ENCODE measurements around the gene SFMBT1.

The SFMBT1 gene

DNA sequence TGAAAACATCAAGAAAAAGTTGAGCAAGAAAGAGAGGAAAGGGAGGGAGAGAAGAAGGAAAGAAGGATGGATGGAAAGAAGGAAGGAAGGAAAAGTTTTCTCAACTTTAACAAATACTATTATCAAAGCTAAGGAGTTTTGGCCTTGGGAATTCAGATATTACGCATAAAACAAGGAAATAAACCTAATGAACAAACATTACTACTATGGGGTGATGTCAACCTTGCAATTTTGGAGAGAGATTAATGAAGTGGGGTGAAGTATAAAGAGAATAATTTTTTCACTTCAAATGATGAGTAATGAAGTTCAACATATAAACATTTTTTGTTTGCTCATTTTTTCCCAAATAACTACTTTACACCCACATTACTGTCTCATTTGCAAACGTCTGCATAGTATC, 55.2 kb downstream of the SFMBT1 start:
- FAIRE-seq (no peak), DNase-seq (ENCODE audit: insufficient read length, low spot score) (no peak)
- TF ChIP-seq, protein P1, sequence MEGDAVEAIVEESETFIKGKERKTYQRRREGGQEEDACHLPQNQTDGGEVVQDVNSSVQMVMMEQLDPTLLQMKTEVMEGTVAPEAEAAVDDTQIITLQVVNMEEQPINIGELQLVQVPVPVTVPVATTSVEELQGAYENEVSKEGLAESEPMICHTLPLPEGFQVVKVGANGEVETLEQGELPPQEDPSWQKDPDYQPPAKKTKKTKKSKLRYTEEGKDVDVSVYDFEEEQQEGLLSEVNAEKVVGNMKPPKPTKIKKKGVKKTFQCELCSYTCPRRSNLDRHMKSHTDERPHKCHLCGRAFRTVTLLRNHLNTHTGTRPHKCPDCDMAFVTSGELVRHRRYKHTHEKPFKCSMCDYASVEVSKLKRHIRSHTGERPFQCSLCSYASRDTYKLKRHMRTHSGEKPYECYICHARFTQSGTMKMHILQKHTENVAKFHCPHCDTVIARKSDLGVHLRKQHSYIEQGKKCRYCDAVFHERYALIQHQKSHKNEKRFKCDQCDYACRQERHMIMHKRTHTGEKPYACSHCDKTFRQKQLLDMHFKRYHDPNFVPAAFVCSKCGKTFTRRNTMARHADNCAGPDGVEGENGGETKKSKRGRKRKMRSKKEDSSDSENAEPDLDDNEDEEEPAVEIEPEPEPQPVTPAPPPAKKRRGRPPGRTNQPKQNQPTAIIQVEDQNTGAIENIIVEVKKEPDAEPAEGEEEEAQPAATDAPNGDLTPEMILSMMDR (IDR thresholded peaks at IDR 0.05; ENCODE audit: insufficient read depth, missing control alignments) = no peak

DNA sequence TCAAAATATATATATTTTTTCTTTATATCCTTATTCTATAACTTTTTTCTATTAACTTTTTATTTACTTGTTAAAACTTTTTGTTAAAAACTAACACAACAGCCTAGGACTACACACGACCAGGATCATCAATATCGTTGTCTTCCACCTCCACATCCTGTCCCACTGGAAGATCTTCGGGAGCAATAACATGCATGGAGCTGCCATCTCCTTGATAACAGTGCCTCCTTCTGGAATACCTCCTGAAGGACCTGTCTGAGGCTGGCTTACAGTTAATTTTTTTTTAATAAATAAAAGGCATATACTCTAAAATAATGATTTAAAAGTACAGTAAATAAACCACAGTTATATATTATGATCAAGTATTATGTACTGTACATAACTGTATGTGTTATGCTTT, 58.9 kb downstream of the SFMBT1 start:
- no peak for FAIRE-seq
- TF ChIP-seq, protein P1 (IDR thresholded peaks at IDR 0.05; ENCODE audit: insufficient read depth, missing control alignments) = peak; percentile 40
- no peak for DNase-seq (ENCODE audit: insufficient read length, low spot score)

DNA sequence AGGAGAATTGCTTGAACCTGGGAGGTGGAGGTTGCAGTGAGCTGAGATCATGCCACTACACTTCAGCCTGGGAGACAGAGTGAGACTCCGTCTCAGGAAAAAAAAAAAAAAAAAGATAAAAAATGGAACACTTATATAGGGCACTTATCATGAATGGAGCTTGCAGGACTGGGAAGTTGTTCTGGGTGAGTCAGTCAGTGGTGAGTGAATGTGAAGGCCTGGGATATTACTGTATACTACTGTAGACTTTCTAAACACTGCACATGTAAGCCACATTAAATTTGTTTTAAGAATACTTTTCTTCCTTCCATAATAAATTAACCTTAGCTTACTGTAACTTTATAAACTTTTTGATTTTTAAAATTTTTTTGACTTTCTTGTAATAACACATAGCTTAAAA, 59.8 kb downstream of the SFMBT1 start:
- DNase-seq (ENCODE audit: insufficient read length, low spot score) (no peak), FAIRE-seq (no peak)
- TF ChIP-seq, protein P1 (IDR thresholded peaks at IDR 0.05; ENCODE audit: insufficient read depth, missing control alignments) = no peak

DNA sequence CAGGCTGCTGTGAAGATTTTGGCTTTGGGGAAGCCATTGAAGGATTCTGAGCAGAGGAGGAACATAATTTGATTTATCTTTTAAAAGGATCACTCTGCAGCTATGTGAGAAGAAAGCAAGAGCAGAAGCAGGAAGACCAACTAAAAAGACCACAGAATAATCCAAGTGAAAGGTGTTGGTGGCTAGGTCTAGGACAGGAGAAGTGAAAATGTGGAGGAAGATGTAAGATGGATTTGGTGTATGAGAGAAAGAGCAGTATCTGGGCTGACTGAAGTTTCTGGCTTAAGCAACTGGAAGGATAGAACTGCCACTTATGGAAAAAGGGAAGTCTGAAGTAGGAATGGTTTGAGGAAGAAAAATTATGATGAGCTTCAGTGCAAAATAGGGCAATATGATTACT, 62.0 kb downstream of the SFMBT1 start:
- DNase-seq (ENCODE audit: insufficient read length, low spot score) = no peak
- no peak for FAIRE-seq
- TF ChIP-seq, protein P1 (IDR thresholded peaks at IDR 0.05; ENCODE audit: insufficient read depth, missing control alignments) = no peak

DNA sequence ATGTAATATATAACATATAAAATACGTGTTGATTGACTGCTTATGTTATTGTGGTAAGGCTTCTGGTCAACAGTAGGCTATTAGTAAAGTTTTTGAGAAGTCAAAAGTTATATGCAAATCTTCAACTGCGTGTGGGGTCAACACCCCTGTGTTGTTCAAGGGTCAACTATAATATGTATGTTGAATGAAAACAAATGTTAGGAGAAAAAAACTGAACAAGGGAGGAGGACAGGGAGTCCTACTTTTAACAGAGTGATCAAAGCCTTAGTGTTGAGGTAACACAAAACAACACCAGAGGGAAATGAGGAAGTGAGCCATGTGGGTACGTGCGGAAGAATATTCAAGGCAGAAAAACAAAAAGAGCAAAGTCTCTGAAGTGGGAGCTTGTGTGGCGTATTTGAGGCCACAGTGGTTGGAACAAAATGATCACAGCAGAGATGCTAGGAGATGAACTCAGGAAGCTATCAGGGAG, 62.5 kb downstream of the SFMBT1 start:
- TF ChIP-seq, protein P1 (IDR thresholded peaks at IDR 0.05; ENCODE audit: insufficient read depth, missing control alignments) = no peak
- DNase-seq (ENCODE audit: insufficient read length, low spot score) (no peak), FAIRE-seq (no peak)

DNA sequence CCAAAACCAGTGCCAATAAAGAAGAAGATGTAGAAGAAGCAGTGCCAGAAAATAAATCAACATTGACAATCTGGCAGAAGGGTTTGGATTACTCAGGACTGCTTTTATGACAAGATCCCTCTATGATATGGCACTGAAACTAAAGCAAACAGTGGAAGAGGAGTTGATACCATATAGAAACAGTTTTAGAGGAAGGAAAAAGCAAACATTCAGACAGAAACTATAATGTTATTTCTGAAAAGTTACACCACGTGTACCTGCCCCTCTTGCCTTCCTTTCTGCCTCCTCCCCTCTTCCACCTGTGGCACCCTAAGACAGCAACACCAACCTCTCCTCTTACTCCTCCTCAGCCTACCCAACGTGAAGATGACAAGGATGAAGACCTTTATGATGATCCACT, 63.0 kb downstream of the SFMBT1 start:
- no peak for DNase-seq (ENCODE audit: insufficient read length, low spot score)
- no peak for FAIRE-seq
- TF ChIP-seq, protein P1 (IDR thresholded peaks at IDR 0.05; ENCODE audit: insufficient read depth, missing control alignments) = no peak

DNA sequence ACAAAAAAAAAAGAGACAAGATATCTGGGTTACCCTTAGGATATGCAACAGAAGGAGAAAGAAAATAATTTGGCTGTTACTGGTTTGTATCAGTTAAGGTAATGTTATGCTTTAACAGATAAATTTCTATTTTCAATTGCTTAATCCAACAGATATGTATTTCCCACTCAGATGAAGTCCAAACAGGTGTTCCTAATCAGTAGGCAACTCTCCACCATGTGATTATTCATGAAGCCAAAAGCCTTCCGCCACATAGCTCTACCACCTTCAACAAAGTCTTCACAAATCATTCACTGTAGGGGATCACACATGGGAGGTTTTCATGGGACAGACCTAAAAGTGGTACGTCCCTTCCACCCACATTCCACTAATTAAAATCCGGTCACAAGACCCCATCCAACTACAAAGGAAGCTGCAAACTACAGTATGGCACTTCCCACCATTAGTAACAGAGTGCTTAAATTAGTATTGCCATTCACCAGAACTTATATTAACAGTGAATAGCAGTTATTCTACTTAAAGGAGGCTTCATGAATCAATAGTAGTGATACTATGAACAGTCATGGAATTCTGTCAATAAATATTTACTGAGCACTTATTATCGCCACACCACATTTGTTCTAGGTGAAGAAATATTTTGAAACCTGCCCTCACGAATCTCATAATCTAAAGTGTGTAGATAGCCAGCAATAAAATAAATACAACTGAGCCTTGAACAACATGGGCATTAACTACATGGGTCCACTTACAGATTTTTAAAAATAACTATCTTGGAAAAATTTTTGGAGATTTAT, 66.5 kb downstream of the SFMBT1 start:
- TF ChIP-seq, protein P1 (IDR thresholded peaks at IDR 0.05; ENCODE audit: insufficient read depth, missing control alignments) = no peak
- DNase-seq (ENCODE audit: insufficient read length, low spot score) (no peak), FAIRE-seq (peak; percentile 11)
